Measurements from ENCODE around the gene QSER1.
A peak's percentile ranks its signal among the peaks of the same experiment; 100 is the strongest.
"Not testable (repeated sequence)": the region's sequence is repeated elsewhere in the genome, so short reads cannot be mapped to it uniquely, and the experiment has no call there.

QSER1 gene

GRCh38 chr11:32937283-32937682 lies 44.7 kb downstream of the QSER1 start:
- not testable (repeated sequence) for DNase-seq

DNA sequence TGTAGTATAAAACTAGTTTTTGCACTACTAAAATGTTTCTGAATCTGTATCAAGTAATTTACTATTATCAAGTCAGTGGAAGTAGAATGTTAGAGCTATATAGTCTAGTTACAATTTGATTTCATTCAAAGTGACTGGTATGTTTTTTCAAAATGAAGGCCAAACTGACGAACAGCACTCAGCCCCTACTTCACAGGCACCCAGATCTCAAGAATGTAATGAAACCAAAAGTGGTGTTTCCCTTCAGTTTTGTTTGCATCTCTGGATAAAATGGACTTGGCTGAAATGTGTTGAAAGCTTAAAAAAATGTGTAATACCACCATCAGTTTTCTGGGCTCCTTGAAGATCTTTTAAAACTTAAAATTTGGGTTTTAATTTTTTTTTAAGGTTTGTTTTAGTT lies 46.4 kb downstream of the QSER1 start:
- no peak for DNase-seq

- no peak for DNase-seq
Observed at GRCh38 chr11:32939866-32940265, 47.3 kb downstream of the QSER1 start.

DNA sequence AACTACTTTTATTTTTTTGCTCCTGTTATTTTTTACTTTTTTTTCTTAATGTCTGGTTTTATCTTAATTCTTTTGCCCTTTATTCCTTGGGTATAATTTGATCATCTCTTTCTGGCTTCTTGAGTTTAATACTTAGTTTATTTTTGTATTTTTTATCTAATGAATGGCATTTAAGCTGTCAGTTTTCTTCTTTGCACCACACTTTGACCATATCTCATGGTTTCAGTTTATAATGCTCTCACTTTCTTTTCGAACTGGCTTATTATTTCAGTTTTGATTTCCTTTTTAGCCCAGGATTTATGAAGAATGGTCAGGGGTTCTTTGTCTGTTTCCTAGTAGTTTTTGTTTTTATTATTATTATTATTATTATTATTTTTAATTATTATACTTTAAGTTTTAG lies 48.3 kb downstream of the QSER1 start:
- no peak for DNase-seq

DNA sequence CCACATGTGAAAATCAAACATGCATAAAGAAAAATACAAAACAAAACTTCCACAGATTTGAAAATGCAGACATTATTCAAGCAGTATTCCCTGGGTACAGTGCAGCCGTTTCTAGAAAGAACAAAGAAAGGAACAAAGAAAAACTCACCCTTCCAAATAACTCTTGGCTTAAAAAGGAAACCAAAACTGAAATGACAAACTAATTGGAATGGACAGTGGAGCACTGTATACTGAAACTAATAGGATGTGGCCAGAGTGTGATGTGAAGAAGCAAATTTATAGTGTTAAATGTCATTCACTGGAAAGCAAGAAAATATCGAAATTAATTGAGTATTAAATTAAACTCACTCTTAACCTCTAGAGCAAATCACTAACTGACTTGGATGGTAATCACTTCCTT lies 55.4 kb downstream of the QSER1 start:
- no peak for DNase-seq

- DNase-seq, result no peak
Observed at GRCh38 chr11:32949739-32950138, 57.1 kb downstream of the QSER1 start.

- no peak for DNase-seq
Observed at GRCh38 chr11:32952421-32952820, 59.8 kb downstream of the QSER1 start.

DNA sequence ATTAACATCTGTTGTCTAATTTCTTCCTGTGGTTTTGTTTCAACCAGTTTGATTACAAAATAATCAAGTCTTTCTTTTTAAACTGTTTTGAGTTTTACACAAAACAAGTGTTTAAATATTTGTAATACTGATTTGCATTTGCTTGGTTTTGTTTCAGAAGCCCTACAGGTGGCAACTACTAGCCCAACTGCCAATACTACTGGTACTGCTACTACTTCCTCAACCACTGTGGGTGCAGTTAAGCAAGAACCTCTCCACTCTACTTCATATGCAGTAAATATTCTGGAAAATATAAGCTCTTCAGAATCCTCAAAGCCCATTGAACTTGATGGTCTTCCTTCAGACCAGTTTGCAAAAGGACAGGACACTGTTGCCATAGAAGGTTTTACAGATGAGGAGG lies 61.1 kb downstream of the QSER1 start:
- DNase-seq, result no peak

DNA sequence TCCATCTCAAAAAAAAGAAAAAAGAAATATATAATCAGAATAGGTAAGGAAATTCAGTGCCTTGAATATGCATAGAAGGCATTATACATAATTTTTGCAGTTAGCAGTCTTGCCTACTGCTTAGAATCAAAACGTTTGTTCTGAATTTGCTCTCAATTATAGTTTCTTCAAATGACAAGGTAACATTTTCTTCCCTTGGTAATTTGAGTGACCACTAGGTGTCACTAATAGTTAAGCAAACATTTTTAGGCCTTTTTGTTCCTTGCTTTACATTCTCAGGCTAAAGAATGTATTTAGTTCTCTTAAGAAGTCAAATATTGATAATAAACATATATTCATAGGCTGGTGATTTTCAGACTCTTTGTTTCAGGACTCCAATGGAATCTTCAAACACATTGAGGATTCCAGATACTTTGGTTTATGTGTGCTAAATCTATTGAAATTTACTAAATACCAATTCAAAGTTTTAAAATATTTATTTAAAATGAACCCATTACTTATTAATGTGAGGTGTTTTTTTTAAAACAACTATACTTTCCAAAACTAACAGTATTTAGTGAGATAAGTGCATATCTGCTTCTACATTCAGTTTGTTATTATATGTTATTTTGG lies 68.0 kb downstream of the QSER1 start:
- DNase-seq, result peak; percentile 66

DNA sequence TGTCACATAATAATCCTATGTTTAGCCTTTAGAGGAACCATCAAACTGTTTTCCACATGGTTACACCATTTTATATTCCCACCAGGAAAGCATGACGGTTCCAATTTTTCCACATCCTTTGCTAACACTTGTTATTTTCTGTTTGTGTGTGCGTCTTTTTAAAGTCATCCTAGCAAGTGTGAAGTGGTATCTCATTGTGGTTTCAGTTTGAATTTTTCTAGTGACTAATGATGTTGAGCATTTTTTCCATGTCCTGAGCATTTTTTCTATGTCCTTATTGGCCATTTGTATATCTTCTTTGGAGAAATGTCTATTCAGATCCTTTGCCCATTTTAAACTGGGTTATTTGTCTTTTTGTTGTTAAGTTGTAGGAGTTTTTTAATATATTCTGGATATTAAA lies 69.4 kb downstream of the QSER1 start:
- DNase-seq, result no peak

GRCh38 chr11:32963721-32964120 lies 71.1 kb downstream of the QSER1 start:
- no peak for DNase-seq

GRCh38 chr11:32968541-32968940 lies 75.9 kb downstream of the QSER1 start:
- no peak for DNase-seq

DNA sequence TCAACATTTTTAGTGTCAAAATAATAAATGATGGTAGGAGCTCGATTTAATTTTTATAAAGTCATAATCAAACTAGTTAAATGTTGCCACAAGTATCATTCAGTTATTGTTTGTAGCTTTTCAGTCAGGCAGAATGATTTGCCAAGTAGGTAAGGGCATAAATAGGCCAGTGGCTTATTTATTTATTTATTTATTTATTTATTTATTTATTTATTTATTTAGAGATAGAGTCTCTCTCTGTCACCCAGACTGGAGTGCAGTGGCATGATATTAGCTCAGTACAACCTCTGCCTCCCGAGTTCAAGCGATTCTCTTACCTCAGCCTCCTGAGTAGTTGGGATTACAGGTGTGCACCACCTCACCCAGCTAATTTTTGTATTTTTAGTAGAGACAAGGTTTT lies 79.6 kb downstream of the QSER1 start:
- not testable (repeated sequence) for DNase-seq

DNA sequence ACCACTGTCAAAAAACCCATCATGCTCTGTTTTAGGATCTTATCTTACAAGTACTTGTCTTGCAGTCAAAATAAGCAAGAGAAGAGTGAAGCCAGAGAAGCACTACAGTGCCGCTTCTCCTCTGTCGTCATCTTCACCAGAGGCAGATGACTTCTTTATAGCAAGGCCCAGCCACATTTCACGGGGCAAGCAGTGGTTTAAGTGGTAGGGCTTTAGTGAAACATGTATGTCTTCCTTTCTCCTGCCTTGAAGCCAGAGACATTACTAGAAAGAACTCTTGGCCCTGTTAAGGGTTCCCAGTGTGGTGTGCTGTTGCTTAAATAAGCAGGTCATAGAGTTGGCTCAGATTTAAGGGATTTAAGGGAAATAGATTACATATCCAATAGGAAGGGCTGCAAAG lies 80.2 kb downstream of the QSER1 start:
- DNase-seq, result no peak

GRCh38 chr11:32982626-32983025 lies 90.0 kb downstream of the QSER1 start:
- no peak for DNase-seq

DNA sequence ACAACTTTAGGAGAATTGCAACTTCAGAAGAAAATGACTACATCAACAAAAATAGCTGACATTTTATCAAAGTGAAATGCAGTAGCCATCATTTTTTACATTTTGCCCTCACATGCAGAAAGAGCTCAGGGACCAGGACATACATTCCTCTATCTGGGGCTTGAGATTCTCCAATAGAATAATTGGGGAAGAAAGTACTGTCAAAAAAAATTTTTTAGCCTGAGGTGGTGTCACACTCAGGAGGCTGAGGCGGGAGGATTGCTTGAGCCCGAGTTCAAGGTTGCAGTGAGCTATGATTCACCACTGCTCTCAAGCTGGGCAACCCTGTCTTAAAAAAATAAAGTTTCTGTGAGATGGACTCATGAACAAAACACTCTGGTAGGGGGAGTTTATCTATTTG lies 90.9 kb downstream of the QSER1 start:
- DNase-seq, result no peak

DNA sequence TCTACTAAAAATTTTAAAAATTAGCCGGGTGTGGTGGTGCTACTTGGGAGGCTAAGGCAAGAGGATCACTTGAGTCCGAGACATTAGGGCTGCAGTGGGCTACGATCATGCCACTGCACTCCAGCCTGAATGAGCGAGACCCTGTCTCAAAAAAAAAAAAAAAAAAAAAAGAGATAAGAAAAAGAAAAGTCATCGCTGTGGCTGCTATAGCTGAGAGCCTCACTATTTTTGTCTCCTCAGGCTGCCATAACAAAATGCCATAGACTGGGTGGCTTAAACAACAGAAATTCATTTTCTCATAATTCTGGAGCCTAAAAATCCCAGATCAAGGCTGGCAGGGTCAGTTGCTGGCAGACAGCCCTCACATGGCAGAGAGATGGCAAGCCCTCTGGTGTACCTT lies 93.0 kb downstream of the QSER1 start:
- no peak for DNase-seq

GRCh38 chr11:32987851-32988250 lies 95.2 kb downstream of the QSER1 start:
- DNase-seq, result no peak

DNA sequence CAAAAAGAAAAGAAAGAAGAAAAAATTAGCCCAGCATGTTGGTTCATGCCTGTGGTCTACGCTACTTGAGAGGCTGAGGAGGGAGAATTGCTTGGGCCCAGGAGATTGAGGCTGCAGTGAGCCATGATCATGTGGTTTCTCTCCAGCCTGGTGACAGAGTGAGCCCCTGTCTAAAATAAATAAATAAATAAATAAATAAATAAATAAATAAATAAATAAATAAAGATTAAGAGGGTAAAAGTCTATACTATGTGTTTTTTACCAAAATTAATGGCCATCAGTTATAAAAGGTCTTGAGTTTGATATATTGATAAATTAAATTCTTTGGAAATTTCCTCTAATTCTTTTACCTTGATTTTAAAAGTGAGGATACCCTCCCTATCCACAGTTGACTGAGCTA lies 97.9 kb downstream of the QSER1 start:
- no peak for DNase-seq

- no peak for DNase-seq
Observed at GRCh38 chr11:32991427-32991826, 98.8 kb downstream of the QSER1 start.

GRCh38 chr11:32991898-32992297 lies 99.3 kb downstream of the QSER1 start:
- DNase-seq, result no peak

GRCh38 chr11:33000181-33000580 lies 107.6 kb downstream of the QSER1 start:
- no peak for DNase-seq

DNA sequence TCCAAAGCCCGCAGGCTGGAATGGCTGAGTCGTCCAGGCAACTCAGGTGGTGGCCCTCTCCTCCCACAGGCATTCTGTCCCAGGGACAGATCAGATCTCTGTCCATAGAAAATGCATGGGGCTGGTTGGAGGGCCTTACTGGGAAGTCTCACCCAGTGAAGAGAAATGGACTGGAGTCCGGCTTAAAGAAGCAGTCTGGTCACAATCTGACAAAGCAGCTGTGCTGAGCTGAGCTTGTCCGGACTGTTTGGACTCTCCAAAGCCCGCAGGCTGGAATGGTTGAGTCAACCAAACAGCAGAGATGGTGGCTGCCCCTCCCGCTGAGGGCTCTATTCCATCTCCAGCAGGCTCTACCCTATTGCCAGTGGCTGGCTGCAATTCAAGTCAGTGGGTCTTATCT lies 108.7 kb downstream of the QSER1 start:
- no peak for DNase-seq

DNA sequence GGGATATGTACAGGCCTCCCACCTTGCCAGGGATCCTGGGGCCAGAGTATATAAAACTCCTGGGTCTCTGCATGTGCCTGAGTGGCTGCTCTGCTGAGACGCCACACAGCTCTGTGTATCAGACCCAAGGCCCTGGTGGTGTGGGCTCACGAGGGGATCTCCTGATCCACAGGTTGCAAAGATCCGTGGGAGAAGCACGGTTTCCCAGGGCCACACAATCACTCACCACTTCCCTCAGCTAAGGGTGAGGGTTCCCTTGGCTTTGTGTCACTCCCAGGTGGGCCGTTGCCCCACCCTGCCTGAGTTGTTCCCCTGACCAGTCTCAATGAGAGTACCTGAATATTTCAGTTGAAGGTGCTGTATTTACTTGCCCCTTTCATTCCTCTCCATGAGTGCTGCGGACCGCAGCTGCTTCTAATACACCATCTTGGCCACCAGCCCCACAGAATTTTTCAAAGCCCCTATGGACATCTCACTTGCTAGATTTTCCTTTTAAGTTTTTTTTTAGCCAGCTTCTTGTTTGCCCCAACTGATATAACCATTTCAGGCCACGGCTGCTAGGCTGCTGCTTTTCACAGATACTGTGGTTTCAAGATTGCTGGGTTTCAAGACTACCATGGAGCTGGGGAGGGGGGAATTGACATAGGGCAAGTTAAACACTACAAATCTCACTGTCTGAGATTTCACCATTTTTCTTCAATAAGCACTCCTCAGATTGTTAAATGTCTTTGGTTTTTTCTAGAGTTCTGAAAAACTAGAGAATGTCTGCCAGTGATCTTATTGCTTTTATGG lies 109.3 kb downstream of the QSER1 start:
- DNase-seq, result no peak

DNA sequence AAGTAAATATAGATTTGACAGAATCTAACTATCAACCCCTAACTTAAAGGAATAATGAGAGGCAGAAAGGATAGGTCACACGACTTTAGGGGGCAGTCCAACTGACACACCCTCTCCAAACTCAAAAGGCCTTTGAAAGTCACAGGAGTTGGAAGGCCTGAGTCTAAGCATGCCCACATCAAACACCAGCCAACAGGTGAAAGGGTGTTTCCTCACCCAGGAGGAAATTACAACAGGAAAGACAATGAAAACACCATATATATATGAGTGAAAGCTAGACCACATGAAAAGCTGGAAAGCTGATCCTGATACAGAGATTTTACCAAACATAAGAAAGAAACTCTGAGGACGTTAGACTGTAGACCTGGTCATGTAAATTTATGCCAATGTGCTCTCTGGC lies 112.6 kb downstream of the QSER1 start:
- no peak for DNase-seq
